HG03097 (cell line): ENCODE data around the gene BRD1.
"Not testable (repeated sequence)": the region's sequence is repeated elsewhere in the genome, so short reads cannot be mapped to it uniquely, and the experiment has no call there.

ENCODE experiments used
- ATAC-seq: cut with Tn5 transposase; IDR thresholded peaks from one replicate; pipeline ENCODE4 v1.9.1; 2021; ENCODE audit not compliant: unreplicated experiment, low FRiP score

The BRD1 gene

DNA sequence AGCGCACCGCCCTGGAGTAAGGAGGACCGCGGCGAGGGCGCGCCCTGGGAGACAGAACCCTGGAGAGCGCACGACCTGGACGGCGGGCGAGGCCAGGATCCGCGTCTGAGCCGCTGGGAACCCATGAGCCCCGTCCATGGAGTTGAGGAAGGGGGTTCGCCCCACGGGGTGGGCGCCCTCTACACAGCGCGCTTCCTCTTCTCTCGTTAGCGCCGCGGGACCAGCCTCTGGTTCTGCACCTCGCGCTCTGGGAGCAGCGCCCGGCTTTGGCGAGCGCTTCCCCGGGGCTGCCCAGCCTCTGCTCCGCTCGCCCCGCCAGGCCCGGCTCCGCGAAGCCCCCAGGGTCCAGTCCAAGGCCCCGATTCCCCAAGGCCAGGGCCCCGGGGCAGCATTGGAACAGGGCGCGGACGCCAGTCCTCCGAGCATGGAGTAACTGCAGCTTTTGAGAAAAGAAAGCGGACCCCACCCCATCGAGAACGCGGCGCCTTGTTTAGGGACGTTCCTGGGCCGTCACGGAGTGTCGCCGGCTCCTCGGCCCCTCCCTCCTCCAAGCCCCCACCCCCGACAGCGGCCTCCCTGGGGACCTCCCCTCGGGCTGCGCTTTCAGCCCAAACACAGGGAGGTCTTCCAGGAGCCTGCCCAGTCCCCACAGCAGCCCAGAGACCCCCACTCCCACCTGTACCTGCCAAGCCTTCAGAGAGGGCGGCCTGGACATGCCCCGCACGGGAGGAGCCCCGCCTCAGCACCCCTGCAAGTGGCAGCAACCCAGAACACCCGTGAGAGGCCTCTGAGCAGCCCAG lies 56.2 kb downstream of the BRD1 start:
- no peak for ATAC-seq

DNA sequence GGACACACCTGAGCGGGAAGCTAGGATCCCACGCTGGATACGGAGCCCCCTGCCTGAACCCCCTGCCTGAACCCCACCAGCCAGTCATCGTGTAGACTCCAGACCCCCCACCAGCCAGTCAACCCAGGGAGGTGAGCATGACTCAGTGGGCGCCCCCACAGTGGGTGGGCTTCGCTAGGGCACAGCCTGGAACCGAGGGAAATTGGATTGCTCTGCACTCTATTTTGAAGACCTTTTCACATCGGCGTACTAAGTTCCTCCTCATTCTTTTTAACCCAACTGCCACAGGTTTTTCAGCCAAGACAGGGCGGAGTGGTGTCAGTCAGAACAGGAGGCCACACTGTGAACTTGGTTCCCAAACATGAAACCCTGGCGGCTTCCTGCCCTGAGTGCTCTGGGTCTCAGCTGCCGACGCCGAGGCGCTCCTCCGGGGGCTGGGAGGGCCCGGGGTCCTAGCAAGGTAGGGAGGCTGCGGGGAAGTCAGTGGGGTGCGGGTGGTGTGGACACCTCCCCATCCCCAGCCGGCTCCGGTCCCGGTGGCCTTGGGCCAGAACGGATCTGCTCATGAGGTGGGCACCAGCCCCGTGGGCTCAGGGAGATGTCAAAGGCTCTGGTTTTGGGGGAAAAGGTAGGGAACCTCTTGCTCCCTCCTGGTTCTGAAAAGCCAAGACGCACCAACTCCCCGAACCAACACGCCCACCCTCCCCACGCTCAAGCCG lies 57.0 kb downstream of the BRD1 start:
- ATAC-seq = no peak

DNA sequence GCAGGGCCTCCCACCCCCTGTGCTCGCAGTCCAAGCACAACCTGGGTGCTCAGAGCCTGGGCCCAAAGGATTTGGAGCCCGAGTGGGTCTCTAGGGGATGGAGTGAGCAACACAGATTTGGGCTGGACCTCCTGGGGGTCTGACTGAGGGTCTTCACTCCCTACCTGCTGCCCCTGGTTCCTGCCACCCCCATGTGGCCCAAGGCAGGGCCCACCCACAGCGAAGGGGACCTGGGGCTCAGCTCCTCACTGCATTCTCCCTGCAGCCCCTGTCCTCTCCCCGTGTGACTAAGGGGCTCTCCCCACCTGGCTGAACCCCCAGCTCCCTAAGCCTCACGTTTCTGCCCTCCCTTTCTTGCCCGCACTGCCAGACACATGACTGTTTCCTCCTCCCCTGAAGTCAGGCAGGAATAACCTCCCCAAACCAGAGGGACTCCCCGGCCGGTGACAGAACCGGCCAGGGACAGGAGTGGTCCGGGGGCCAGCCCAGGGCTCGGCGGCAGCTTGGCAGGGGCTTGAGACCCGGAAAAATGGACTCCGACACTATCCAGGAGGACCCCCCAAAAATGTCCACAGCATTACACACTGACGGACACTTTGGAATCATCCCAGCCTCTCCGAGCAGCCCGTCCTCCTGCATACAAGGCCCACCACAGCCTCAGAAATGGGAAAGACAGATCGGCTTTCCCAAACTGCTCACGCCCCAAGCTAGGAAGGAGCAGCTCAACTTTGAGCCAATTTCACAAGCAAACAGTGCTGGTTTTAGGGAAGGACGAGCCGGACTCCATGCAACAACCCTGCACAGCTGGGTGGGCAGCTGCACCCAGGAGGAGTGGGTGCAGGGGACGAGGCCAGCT lies 57.8 kb downstream of the BRD1 start:
- no peak for ATAC-seq

DNA sequence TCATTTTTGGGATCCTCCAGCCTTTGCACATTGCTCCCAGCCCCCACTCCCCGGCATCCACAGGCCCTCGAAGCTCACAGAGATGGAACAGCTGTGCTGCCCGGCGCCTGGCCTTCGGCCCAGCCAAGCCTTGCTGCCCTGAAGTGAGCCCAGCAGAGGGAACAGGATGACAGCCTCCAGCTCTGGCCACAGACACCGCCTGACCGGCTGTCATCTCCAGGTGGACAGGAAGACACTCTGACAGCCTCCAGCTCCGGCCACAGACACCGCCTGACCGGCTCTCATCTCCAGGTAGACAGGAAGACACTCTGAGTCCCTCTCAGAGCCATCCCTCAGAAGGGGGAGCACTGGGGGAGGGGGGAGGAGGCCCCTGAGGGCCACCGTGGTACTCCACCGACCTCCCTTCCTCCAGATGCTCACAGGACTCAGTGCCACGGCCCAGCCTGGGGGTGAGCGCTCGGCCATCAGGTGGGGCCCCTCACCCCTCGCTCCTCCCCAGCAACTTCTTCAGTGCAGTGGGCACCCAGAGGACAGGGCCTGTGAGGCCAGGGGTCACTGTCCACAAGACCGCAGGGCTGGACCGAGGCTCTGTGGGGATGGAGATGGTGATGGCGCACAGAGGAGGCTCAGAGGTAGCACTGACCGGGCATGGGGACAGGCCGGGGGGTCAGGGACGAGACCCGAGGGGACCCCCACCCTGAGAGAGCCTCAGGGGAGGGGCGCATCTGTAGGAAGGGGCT lies 58.6 kb downstream of the BRD1 start:
- ATAC-seq = no peak

DNA sequence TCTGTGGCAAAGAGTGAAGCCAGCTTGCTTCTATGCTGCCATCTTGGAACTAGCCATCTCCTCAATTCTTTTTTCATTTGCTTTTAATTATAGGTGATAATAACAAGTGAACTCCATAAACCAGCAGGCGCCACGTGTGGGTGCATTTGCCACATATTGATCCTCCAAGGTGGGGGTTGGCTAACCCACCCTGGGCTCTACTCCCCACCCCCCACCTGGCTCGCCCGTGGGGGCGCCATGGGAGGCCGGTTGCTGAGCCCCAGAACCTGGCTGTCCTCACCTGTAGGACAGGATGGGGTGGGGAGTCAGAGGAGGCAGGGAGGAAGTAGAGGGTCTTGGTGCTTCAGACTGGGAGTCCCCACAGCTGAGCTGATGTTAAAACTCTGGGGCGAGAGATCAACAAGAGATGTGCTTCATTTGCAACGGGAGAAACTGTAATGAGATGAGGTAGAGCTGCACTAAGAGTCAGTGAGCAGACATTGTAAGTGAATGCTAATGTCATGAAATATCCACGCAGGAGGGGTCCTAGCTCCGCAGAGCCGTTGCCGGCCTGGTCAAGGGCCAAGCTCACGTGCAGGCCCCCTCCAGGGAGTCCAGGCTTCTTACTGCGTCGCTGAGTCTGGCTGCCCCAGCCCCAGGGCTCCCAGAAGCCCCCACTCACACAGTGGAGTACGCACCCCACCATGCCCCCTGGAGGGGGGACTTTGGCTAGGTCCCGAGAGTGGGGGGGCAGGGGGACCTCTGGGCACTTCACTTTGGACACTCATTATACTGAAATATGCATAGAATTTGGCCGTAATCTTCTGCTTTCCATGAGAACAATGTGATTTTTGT lies 59.4 kb downstream of the BRD1 start:
- no peak for ATAC-seq

DNA sequence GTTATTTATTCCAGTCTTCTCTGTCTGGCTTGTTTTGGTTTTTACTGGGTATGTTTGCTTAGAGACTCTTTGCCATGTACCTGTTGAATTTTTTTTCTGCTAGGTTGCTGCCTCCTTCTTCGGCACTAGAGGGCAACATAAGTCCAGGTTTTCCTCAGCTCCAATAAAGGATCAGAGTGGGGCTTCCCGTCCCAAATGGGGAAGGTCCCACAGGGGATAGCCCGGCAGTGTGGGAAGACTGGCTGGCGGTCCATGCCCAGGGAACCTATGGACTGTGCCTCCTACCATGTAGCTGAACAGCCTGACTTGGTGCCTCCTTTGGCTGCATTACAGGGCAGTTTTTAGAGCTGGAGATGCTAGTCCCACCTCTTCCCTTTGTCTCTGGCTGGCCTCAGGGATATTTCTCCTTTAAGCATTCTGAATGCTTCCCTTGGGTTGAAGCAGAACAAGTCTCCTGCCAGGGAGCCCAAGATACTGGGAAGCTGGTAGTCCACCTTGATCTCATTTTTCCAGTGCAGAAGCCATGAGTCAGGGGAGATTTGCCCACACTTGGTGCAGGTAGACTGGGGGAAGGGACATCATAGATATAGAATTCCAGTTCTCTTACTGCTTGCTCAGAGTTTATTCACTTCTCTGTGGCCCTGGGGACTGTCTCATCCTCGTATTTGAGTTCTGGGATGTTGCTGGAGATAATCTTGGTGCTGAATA lies 60.2 kb downstream of the BRD1 start:
- no peak for ATAC-seq

DNA sequence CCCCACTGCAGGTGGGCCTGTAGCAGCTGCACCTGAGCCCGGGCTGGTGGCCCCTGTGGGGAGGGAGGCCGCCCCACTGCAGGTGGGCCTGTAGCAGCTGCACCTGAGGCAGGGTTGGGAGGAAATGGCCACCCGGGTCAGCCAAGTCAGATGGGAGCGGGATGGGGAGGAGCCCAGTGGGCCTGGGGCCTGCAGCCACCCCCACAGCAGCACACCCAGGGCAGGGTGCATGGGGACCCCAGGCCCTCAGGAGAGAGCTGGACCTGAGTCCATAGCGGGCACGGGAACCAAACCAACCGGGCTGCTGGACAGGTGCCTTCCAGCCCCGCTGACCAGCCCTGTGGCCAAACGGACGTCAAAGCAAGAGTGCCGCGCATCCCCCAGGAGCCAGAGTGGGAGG lies 61.7 kb downstream of the BRD1 start:
- ATAC-seq = no peak

DNA sequence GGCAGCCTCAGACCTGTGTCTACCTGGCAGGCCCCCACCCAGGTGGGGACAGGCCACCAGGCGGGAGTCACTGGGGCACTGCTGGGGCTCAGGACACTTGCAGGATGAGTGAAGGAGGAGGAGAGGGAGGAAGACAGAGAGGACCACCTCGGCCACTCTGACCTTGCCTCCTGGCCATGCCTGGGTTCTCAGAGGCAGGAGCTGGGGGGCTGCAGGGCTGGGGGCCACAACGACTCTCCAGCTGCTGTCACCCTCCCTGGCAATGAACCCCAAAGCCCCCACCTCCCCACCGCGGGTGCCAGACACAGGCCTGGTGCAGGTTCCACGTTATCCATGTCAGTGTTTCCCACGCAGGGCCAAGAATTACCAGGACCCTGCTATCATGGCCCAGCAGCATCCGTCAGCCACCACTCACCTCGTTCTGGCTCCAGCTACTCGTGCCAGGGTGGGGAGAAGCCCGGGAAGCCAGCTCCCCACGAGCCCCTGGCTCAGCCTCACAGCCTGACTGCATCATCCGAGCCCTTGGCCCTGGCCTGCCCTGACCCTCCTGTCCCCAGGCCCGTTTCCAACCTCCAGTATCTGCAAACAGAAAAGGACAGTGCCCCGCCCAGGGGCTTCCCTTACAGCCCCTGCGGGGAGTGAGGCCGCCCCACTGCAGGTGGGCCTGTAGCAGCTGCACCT lies 62.4 kb downstream of the BRD1 start:
- ATAC-seq = no peak

DNA sequence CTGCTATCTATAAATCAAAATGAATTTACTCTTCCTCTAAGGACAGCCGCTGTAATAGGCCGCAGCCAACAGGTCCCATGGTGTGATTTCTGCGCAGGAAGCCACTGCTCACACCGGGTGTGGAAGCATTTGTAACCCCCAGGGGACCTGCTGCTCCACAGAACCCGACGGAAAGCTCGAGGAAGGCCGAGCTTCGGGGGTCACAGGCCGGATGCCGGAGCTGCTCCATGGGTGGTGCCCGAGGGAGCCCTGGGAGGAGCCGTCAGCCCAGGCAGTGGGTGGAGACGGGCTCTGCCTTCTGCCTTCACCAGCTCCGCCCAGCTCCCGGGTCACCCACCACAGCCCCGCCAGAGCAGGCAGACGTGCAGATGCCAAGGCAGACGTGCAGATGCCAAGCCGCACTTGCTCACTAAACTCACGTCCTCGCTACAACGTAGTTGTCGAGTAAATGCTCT lies 63.5 kb downstream of the BRD1 start:
- ATAC-seq = no peak

DNA sequence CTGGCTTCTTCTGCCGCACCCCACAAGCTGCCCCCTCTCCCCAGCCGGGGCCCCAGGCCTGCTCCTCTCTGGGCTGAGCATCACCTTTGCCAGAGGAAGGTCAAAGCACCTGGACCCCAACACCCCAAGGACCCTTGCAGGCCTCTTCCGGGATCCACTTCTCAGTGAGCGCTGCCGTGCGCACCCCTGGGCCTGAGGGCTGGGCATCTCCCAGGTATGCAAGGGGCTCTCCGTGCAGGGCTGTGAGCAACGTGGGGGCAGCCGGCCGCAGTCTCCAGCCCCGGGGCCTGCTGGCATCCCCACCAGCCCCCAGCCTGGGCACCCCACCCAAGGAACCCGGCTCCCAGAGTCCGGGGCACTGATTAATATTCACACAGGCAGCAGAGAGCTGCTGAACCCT lies 64.0 kb downstream of the BRD1 start:
- ATAC-seq = no peak

DNA sequence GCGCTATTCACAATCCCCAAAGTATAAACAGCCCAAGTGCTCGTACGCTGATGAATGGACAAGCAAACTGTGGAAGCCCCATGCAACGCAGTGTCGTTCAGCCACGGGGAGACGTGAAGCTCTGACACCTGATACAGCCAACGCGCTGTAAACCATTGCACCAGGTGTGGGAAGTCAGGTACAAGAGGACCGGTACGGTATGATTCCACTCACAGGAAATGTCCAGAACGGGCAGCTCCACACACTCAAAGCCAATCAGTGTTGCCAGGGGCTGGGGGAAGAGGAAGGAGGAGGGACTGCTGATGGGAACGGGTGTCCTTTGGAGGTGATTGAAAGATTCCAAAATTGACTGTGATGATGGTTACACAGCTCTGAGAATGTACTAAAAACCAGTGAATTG lies 64.5 kb downstream of the BRD1 start:
- no peak for ATAC-seq

DNA sequence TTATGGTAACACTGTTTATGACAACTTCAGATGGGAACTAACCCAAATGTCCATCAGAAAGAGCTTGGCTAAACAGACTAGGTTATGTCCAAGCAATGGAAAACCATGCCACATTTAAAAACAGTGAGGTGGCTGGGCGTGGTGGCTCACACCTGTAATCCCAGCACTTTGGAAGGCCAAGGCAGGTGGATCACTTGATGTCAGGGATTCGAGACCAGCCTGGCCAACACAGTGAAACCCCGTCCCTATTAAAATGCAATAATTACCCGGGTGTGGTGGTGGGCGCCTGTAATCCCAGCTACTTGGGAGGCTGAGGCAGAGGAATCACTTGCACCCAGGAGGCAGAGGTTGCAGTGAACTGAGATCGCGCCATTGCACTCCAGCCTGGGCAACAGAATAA lies 65.1 kb downstream of the BRD1 start:
- ATAC-seq = not testable (repeated sequence)

DNA sequence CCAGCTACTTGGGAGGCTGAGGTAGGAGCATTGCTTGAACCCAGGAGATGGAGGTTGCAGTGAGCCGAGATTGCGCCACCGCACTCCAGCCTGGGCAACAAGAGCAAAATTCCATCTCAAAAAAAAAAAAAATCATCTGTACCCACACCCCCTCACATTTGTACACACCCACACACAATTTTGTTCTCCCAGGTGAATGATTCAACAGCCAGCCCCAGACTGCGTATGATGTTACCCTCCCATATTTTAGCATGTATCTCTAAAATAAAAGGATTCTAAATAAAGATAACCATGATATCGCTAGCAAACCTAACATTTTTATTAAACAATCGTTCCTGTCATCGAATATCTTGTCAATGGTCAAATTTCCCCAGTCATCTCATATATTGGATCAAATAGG lies 65.8 kb downstream of the BRD1 start:
- ATAC-seq = no peak

DNA sequence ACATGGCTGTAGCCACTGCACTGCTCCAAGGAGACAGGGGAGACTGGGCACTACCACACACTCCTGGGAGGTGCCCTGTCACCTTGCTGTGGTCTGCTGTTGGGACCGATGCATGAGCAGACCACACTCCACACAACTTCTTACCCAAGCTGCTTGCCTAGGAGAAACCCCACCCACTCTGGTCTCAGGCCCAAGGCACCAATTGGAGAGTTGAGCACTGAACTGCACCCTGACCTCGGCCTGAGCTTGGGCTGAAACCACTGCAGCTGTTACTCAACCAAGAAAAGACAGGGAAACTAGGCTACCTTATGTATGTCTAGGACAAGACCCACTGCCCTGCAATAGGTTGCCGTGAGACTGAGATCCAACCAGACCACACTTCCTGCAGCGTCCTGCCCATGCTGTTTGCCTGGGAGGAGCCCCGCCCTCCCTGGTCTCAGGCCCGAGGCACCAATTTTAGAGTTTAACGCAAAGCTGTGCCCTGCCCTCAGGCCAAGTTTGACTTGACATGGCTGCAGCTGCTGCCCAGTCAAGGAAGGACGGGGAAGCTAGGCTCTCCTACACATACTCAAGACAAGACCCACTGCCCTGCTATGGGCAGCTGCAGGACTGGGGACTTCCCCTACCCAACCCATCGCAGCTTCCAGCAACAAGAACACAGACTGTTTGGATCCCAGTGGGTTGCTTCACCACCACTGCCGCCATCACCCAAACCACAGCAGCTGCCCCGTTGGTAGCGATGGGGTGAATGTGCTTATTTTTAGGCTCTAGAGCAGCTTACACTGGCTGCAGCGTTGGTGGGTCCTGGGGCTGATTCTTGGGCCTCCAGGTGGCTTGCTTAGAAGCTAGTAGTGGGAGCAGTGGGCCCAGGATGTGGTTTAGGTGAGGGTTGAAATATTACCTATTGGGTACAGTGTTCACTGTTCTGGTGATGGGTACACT lies 66.8 kb downstream of the BRD1 start:
- peak; percentile 55 for ATAC-seq

DNA sequence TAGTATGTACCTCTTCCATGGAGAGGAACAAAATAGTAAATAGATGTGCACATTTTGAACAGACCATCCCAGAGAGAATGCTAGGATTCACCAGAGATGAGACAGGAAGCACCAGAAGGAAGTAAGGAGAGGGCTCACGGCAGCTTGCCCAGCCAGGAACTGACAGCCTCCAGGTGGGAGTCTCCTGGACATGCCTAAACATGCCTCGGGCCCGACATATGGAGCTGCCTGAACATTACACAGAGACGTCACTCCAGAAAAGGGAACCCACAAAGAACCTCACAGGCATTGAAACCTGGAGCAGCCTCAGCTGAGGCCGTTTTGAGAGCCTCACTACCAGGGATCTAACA lies 67.4 kb downstream of the BRD1 start:
- ATAC-seq = peak; percentile 9

DNA sequence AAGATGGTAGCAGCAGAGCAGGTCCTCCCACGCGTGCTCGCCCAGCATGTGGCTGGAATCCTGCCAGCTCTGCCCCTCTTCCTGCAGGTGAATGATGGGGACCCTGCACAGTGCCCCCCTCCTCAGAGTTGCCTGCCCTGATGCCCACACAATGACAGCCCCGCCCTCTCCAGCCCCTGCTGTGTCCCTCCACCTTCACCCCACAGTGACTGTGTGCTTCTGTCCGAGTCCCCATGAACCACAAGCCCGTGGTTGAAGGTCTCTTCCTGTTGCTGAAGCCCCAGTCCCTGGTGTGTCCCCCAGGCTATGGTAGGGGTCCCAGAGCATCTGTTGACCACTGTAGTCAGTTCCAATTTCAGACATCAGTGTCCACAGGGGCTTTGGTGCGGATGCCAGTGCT lies 71.0 kb downstream of the BRD1 start:
- ATAC-seq = no peak

DNA sequence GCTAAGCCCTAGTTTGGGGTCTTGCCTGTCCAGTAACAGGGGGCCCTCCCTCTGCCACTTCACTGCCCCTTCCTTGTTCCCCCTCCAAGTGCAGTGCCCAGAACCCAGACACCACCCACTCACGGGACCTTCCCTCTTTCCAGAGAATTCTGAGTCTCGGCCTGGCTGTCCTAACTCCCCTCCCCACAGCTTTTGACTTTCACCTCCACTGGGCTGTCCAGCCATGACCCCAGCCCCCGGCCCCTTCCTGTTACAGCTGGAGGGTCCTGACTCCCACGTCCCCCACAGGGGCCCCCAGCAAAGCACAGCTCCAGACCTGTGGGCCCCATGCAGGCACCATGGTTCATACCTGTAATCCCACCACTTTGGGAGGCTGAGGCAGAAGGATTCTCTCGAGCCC lies 71.5 kb downstream of the BRD1 start:
- ATAC-seq = no peak

DNA sequence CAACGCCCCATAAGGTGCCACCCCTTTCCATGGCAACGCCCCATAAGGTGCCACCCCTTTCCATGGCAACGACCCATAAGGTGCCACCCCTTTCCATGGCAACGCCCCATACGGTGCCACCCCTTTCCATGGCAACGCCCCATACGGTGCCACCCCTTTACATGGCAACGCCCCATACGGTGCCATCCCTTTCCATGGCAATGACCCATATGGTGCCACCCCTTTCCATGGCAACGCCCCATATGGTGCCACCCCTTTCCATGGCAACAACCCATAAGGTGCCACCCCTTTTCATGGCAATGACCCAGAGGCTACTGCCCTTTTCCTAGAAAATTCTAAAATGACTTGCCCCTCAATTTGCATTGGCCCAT lies 72.1 kb downstream of the BRD1 start:
- ATAC-seq = no peak
